ENCODE measurements around the gene LY9.

GRCh38 chr1:160814856-160815255 is 18.9 kb downstream of the LY9 start:
- TF ChIP-seq CTCF (IDR thresholded peaks at IDR 0.05) (no peak), POLR2A (IDR thresholded peaks at IDR 0.05) (no peak), POLR2AphosphoS5 (IDR thresholded peaks at IDR 0.05) (no peak), EP300 (IDR thresholded peaks at IDR 0.05) (no peak)

Measured in upper lobe of left lung (tissue), 4 donors.